HEK293T (cell line): ENCODE measurements around the gene AP3S2.

Experiments
- ARNT ChIP-seq: fragments of 450-650 bp; IDR thresholded peaks from 2 replicates; pipeline ENCODE4 v1.6.1; 2017; ENCODE audit warnings: mild to moderate bottlenecking
- ELF4 ChIP-seq: fragments of 450-650 bp; IDR thresholded peaks from 2 replicates; pipeline ENCODE4 v1.6.1; 2017; ENCODE audit warnings: antibody characterized with exemption
- FOXA1 ChIP-seq: fragments of 450-650 bp; IDR thresholded peaks from 2 replicates; pipeline ENCODE4 v1.6.1; 2016; ENCODE audit warnings: mild to moderate bottlenecking
- FOXM1 ChIP-seq: fragments of 450-650 bp; IDR thresholded peaks from 2 replicates; pipeline ENCODE4 v1.6.1; 2017; ENCODE audit warnings: mild to moderate bottlenecking, borderline replicate concordance
- SP1 ChIP-seq: fragments of 450-650 bp; IDR thresholded peaks from 2 replicates; pipeline ENCODE4 v1.6.1; 2017

GRCh38 chr15:89781891-89782618, 111.7 kb downstream of the AP3S2 start:
- no peak for TF ChIP-seq FOXA1
- TF ChIP-seq FOXM1: no peak
- TF ChIP-seq ARNT: no peak
- TF ChIP-seq SP1: no peak
- no peak for TF ChIP-seq ELF4
